Gastrocnemius medialis (tissue), 4 donors: Measurements from ENCODE around the gene AUTS2.

Experiments used
- POLR2A ChIP-seq, 2 donors: fragments of 450-650 bp; IDR thresholded peaks; one replicate each; pipeline ENCODE4 v1.6.1; 2017; ENCODE audit warnings: antibody characterized with exemption in 2 of 2, mild to moderate bottlenecking in 2 of 2, moderate library complexity in 2 of 2
- TF ChIP-seq, protein P1 (sequence below), 5 experiments: fragments of 450-650 bp in 3 of 5; fragments of 200-600 bp in 2 of 5; sonication (generic) in 2 of 5; IDR thresholded peaks in 4 of 5; conservative IDR thresholded peaks in 1 of 5; 1 replicate in 4 of 5; 2 replicates in 1 of 5; pipeline ENCODE4 v1.5.1; 2016 to 2019; ENCODE audit warnings: antibody characterized with exemption in 5 of 5, mild to moderate bottlenecking in 3 of 5, moderate library complexity in 3 of 5

DNA sequence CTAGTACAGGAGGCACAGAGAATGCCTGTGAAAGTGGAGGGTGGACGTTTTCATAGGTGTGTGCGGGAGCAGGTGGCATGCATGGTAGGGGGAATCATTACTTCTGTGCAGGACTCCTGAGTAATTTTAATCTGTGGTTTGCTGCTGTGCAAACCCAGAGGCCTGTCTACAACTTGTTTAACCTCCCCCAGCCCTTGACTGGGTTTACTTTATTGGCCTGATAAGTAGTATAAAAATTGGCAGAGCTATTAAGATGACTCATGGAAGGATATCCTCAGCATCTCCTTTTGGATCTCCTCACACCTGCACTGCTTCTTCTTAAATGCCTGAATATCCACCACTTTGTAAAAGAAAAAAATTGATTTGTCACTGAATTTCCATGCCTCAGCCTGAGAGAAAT is 104.8 kb downstream of the AUTS2 start:
- TF ChIP-seq, protein P1, sequence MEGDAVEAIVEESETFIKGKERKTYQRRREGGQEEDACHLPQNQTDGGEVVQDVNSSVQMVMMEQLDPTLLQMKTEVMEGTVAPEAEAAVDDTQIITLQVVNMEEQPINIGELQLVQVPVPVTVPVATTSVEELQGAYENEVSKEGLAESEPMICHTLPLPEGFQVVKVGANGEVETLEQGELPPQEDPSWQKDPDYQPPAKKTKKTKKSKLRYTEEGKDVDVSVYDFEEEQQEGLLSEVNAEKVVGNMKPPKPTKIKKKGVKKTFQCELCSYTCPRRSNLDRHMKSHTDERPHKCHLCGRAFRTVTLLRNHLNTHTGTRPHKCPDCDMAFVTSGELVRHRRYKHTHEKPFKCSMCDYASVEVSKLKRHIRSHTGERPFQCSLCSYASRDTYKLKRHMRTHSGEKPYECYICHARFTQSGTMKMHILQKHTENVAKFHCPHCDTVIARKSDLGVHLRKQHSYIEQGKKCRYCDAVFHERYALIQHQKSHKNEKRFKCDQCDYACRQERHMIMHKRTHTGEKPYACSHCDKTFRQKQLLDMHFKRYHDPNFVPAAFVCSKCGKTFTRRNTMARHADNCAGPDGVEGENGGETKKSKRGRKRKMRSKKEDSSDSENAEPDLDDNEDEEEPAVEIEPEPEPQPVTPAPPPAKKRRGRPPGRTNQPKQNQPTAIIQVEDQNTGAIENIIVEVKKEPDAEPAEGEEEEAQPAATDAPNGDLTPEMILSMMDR (IDR thresholded peaks at IDR 0.05 in 4 of 5, conservative IDR thresholded peaks at IDR 0.05 in 1 of 5): no peak
- TF ChIP-seq POLR2A (IDR thresholded peaks at IDR 0.05): no peak
